HG03039 (cell line): ENCODE measurements around the gene NARS2.
"Not testable (repeated sequence)": the region's sequence is repeated elsewhere in the genome, so short reads cannot be mapped to it uniquely, and the experiment has no call there.

ENCODE experiments used
- ATAC-seq: cut with Tn5 transposase; IDR thresholded peaks from one replicate; pipeline ENCODE4 v1.9.1; 2021; ENCODE audit warnings: mild to moderate bottlenecking, moderate library complexity; ENCODE audit not compliant: unreplicated experiment

The NARS2 gene

GRCh38 chr11:78574386-78575381, at the start of gene NARS2:
Gene NARS2, minus strand, starts transcription at chr11:78574864. Its CDS starts 376 bp downstream, at chr11:78574488.
- peak; percentile 95 for ATAC-seq

- no peak for ATAC-seq
Measured at GRCh38 chr11:78622666-78623065, 48.0 kb upstream of the NARS2 start.

- no peak for ATAC-seq
Measured at GRCh38 chr11:78620159-78620558, 45.5 kb upstream of the NARS2 start.

GRCh38 chr11:78615724-78616123, 41.1 kb upstream of the NARS2 start:
- no peak for ATAC-seq

- no peak for ATAC-seq
Measured at GRCh38 chr11:78613378-78613813, 38.7 kb upstream of the NARS2 start.

GRCh38 chr11:78612721-78613377, 38.2 kb upstream of the NARS2 start:
- no peak for ATAC-seq

GRCh38 chr11:78609321-78609720, 34.7 kb upstream of the NARS2 start:
- not testable (repeated sequence) for ATAC-seq

- ATAC-seq, result no peak
Measured at GRCh38 chr11:78607696-78608095, 33.0 kb upstream of the NARS2 start.

- no peak for ATAC-seq
Measured at GRCh38 chr11:78606667-78607066, 32.0 kb upstream of the NARS2 start.

- ATAC-seq, result no peak
Measured at GRCh38 chr11:78605296-78605695, 30.6 kb upstream of the NARS2 start.

- ATAC-seq, result no peak
Measured at GRCh38 chr11:78603792-78604191, 29.1 kb upstream of the NARS2 start.

GRCh38 chr11:78602771-78603170, 28.1 kb upstream of the NARS2 start:
- ATAC-seq, result not testable (repeated sequence)

GRCh38 chr11:78601066-78601465, 26.4 kb upstream of the NARS2 start:
- ATAC-seq, result not testable (repeated sequence)

GRCh38 chr11:78597579-78597978, 22.9 kb upstream of the NARS2 start:
- ATAC-seq, result not testable (repeated sequence)

GRCh38 chr11:78595436-78596130, 20.9 kb upstream of the NARS2 start:
- no peak for ATAC-seq

GRCh38 chr11:78594814-78595213, 20.1 kb upstream of the NARS2 start:
- no peak for ATAC-seq

GRCh38 chr11:78588517-78588916, 13.9 kb upstream of the NARS2 start:
- ATAC-seq, result no peak

- ATAC-seq, result no peak
Measured at GRCh38 chr11:78587446-78587845, 12.8 kb upstream of the NARS2 start.

- ATAC-seq, result no peak
Measured at GRCh38 chr11:78586452-78587046, 11.9 kb upstream of the NARS2 start.

- no peak for ATAC-seq
Measured at GRCh38 chr11:78583889-78584288, 9.2 kb upstream of the NARS2 start.

GRCh38 chr11:78577495-78577894, 2.8 kb upstream of the NARS2 start:
- no peak for ATAC-seq
